Activated CD4-positive, alpha-beta T cell treated with anti-CD3 and anti-CD28 coated beads, Interleukin-2, amount 10 ng/mL, durations not matched to agents 24 days and 14 days (primary cell): Measurements from ENCODE around the gene PLCL1. TPM values are rescaled to one million over a fixed set of nuclear protein-coding genes. Genes with fewer than 3 reads are reported as not detected.

Experiments
- DNase-seq: peaks from one replicate; pipeline ENCODE4 v3.0.0; 2022
- H3K27ac Mint-ChIP-seq: one replicate; pipeline ENCODE4 v1.8.0; 2022; ENCODE audit warnings: mild to moderate bottlenecking, mixed read lengths
- H3K27me3 Mint-ChIP-seq: one replicate; pipeline ENCODE4 v1.8.0; 2022; ENCODE audit warnings: mixed read lengths
- H3K36me3 Mint-ChIP-seq: one replicate; pipeline ENCODE4 v1.8.0; 2022; ENCODE audit warnings: low read depth, mild to moderate bottlenecking, mixed read lengths
- H3K4me1 Mint-ChIP-seq: one replicate; pipeline ENCODE4 v1.8.0; 2021; ENCODE audit warnings: mixed read lengths
- H3K4me3 Mint-ChIP-seq: one replicate; pipeline ENCODE4 v1.8.0; 2022; ENCODE audit warnings: mild to moderate bottlenecking, moderate library complexity, mixed read lengths
- H3K9me3 Mint-ChIP-seq: one replicate; pipeline ENCODE4 v1.8.0; 2021; ENCODE audit warnings: mixed read lengths
- intact Hi-C: fragments of 100-400 bp; cut with micrococcal nuclease; formaldehyde crosslinking; loops from one replicate; pipeline ENCODE4 v1.15.1; 2023
- total RNA-seq: library from RNA; stranded (reverse); gene quantifications from 2 replicates; pipeline ENCODE4 v1.2.3, GENCODE V29; 2022

The PLCL1 gene
- total RNA-seq, 1 donor from 2014 or later, result 0.63 TPM

DNA sequence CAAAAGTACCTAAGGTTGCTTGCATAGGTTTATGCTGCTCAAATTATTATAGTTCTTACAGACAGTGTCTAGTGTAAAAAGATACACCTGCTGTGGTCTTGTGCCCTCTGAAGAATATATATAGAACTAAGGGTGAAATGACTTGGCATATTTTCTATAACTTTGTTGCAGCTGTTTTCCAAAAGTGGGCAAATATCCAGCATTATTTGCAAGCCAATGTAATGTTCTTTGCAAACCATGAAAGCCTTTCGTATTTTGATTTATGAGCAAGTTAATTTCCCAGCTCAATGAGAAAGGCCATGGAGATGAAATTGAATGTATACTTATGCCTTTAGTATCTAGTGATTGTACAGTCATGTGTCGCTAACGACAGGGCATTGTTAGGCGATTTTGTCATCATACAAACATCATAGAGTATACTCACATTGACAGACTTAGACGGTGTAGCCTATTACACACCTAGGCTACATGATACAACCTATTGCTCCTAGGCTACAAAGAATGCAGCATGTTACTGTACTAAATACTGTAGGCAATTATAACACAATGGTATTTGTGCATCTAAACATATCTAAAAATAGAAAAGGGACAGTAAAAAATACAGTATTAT is 116.3 kb downstream of the PLCL1 start:
- intact Hi-C loops, result no loop called here

DNA sequence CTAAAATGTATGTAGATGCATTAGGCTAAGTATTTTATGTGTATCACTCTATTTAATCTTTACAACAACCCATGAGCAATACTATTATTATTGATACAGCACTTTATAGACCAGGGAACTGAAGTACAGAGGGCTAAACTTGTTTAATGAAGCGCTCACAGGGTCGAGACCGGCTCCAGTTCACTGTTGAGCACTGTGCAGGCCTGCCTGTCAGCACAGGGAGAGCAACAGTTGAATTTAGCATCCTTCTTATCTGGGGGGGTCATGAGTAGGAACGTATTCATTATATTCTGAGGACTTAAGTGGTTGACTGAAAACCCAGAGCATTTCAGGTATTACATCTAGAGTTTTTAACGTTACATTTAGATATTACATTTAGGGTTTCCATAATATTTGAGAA is 120.1 kb downstream of the PLCL1 start:
- no peak for DNase-seq
- Mint-ChIP-seq H3K4me1 (peaks cover 1% of the 10 kb centered on the region), H3K4me3 (no peak overlapping the region), H3K36me3 (no peaks in the 10 kb centered on the region), H3K27me3 (no peaks in the 10 kb centered on the region), H3K9me3 (peaks cover 7% of the 10 kb centered on the region), H3K27ac (no peak overlapping the region)
- intact Hi-C loops, result no loop called here

More for the DNA sequence above, 116.3 kb downstream of the PLCL1 start:
- Mint-ChIP-seq H3K9me3 (peaks cover 9% of the 10 kb centered on the region), H3K4me1 (peaks cover 3% of the 10 kb centered on the region), H3K27ac (no peak overlapping the region), H3K4me3 (no peak overlapping the region), H3K27me3 (peaks cover 6% of the 10 kb centered on the region), H3K36me3 (no peaks in the 10 kb centered on the region)
- DNase-seq, result no peak

DNA sequence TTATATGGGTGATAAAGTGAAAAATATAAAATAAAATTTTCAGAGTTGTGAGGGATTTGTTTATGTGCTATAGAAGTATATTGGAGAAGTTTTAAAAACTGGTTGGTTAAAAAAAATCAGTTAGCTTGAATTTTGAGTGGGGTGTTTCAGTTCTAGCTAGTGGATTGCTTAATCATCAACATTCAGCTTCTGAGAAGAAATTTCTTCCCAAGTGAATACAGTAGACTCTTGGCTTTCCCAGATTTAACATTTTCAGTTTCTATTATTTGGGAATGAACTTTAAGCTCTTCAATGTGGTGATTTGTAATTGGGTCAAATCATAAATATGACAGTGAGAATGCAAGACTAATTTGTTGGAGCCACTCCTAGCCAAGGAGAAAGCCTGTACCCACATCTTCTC is 120.8 kb downstream of the PLCL1 start:
- no peaks in the 10 kb centered on the region for H3K4me1 Mint-ChIP-seq
- intact Hi-C loops, result no loop called here
- H3K27ac Mint-ChIP-seq, result no peak overlapping the region
- H3K9me3 Mint-ChIP-seq, result peaks cover 3% of the 10 kb centered on the region
- H3K36me3 Mint-ChIP-seq, result no peaks in the 10 kb centered on the region
- H3K4me3 Mint-ChIP-seq, result no peak overlapping the region
- H3K27me3 Mint-ChIP-seq, result no peaks in the 10 kb centered on the region
- DNase-seq, result no peak

DNA sequence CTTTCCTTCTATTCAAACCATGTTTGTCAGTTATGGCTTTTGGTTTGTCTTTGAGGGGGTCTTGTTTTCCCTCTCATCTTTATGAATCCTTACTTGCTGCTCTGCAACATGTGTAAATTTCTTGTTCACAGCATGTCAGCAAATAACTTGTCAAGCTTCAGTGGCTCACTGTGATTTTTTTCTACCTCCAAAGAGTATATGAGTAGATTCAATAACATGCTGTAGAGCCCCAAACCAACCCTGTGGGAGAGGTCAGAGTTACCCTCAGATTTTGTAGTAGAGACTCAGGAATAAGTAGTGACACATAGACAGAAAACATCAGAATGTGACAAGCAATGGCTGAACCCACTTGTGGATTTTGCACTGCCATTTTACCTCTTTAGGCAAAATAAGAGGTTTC is 121.6 kb downstream of the PLCL1 start:
- no peaks in the 10 kb centered on the region for H3K27me3 Mint-ChIP-seq
- H3K27ac Mint-ChIP-seq, result no peak overlapping the region
- H3K4me1 Mint-ChIP-seq, result no peaks in the 10 kb centered on the region
- H3K36me3 Mint-ChIP-seq, result no peaks in the 10 kb centered on the region
- no peak for DNase-seq
- intact Hi-C loops, result no loop called here
- no peak overlapping the region for H3K4me3 Mint-ChIP-seq
- H3K9me3 Mint-ChIP-seq, result peaks cover 3% of the 10 kb centered on the region

DNA sequence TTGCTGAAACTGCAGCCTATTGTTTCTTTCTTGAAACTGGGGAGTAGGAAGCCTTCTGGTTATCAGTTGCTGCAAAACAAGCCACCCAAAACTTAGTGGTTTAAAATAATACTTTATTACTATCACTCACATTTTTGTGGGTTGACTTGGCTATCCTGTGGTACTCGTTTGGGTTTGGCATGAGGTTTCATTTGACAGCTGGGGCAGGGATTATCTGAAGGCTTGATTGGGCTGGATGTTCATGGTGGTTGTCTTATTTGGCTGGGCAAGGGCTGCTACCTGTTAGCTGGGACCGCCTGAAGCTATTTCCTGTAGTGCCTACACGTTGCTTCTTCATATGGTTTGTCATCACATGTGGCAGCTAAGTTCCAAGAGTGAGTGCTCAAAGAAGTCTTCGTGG is 122.3 kb downstream of the PLCL1 start:
- no peak overlapping the region for H3K27ac Mint-ChIP-seq
- no peak overlapping the region for H3K4me3 Mint-ChIP-seq
- no peaks in the 10 kb centered on the region for H3K27me3 Mint-ChIP-seq
- no peaks in the 10 kb centered on the region for H3K4me1 Mint-ChIP-seq
- no peaks in the 10 kb centered on the region for H3K36me3 Mint-ChIP-seq
- no peak for DNase-seq
- peaks cover under 1% of the 10 kb centered on the region for H3K9me3 Mint-ChIP-seq
- intact Hi-C loops, result no loop called here

DNA sequence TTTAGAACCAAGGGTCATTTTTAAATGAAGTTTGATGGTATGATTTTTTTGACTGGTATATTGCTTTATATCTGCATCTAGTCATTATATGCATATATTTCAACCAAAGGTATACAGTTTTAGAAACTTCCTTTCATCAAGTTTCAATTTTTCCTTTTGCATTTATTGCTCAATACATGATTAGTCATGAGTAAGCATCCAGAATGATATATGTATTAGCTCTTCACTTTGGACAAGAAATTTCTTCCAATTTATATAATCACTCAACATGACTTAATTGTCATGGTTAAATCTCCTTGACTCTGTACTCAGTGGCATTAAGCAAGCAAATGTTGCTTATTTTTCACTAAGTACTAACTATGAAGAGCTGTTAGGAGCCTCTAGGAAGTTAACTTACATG is 123.6 kb downstream of the PLCL1 start:
- no peaks in the 10 kb centered on the region for H3K27me3 Mint-ChIP-seq
- intact Hi-C loops, result no loop called here
- peaks cover 4% of the 10 kb centered on the region for H3K4me1 Mint-ChIP-seq
- no peak for DNase-seq
- H3K27ac Mint-ChIP-seq, result no peak overlapping the region
- H3K4me3 Mint-ChIP-seq, result no peak overlapping the region
- no peaks in the 10 kb centered on the region for H3K36me3 Mint-ChIP-seq
- H3K9me3 Mint-ChIP-seq, result no peaks in the 10 kb centered on the region

DNA sequence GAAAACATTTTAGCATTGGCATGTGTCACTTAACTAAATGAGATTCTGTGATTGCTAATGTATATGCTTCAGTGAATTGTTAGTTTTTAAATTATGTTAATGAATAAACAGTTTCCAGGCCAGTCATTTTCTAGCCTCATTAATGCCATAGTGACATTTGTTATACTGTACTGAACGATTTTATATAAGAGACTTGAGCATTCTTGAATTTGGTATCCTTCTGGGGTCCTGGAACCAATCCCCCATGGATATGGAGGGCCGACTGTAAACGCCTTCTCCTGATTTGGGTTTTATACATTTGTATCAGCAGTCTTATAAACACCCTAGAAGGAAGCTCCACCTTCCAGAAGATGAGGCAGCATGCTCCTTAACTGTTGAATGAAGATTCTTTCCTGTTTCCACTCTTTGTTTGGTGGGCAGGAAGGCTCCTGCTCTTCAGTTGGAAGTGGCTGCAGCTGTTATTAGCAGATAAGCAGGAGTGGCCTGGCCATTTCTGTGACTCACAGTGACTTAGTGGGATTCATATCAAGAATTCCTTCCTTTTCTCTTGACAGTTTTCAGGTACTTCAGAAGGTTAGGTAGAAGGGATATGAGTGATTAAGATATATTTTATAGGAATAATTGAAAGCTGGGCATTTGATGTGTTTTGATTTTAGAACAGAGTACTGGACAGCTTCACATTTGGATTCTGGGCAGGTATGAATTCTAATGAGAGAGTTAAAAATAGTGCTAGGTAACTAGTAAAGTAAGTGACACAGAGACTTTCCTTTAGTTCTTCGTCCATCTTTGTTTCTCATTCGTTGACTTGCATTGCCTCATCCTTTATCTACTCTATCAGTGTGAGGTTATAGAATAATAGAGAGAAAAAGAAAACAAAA is 124.9 kb downstream of the PLCL1 start:
- no peak for DNase-seq
- no peaks in the 10 kb centered on the region for H3K9me3 Mint-ChIP-seq
- H3K4me3 Mint-ChIP-seq, result no peak overlapping the region
- intact Hi-C loops, result no loop called here
- H3K4me1 Mint-ChIP-seq, result peaks cover 7% of the 10 kb centered on the region
- H3K36me3 Mint-ChIP-seq, result no peaks in the 10 kb centered on the region
- no peak overlapping the region for H3K27ac Mint-ChIP-seq
- H3K27me3 Mint-ChIP-seq, result no peaks in the 10 kb centered on the region

DNA sequence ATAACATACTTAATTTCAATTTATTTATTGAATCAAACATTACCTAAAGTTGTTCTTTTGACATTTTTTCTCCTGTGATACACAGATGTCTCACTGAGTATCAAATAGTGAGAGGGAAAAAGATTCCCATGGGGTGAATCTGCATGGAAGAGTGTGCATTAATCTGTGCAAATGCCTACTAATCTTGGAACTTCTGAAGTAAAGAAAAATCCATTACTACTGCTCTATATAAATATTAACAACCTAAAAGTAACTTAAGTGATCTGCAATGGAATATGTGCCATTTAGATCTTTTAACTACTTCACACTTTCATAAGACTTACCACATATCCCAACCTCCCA is 125.5 kb downstream of the PLCL1 start:
- intact Hi-C loops, result no loop called here
- DNase-seq, result no peak
- Mint-ChIP-seq H3K27ac (no peak overlapping the region), H3K27me3 (no peaks in the 10 kb centered on the region), H3K9me3 (no peaks in the 10 kb centered on the region), H3K36me3 (no peaks in the 10 kb centered on the region), H3K4me1 (peaks cover 9% of the 10 kb centered on the region), H3K4me3 (no peak overlapping the region)

DNA sequence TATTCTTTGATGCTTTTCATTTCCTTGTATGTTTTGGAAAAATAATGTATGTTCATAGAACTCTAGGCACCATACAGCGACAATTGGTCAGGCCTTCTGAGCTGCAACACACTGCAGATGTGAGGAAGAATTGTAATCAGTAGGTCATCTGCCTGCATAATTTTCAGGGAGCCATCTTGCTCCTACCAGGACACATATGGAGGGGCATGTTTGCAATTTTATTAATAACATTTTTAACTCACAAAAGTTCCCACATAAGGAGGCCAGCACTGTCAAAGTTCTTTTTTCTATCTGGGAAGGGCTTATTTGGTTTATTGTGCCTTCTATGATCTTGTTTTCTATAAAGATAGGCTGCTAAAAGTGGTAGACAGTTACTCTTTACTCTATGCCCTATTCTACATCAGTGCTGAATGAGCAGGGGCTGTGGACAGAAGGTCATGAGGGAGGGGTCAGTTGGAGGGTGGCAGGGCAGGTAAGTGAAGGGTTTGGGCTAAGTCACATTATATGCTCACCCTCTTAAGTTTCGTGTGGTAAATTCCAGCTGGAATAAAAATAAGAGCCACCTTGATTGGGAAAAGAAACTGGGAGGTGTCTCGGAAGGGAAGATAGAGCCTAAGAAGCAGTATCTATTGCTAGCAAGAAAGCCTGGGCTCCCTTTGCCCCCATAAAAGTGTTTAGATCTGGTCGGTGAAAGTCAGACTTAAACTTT is 126.3 kb downstream of the PLCL1 start:
- Mint-ChIP-seq H3K4me3 (no peak overlapping the region), H3K9me3 (no peaks in the 10 kb centered on the region), H3K36me3 (no peaks in the 10 kb centered on the region), H3K4me1 (peaks cover 14% of the 10 kb centered on the region), H3K27me3 (no peaks in the 10 kb centered on the region), H3K27ac (no peak overlapping the region)
- no peak for DNase-seq
- intact Hi-C loops, result no loop called here

DNA sequence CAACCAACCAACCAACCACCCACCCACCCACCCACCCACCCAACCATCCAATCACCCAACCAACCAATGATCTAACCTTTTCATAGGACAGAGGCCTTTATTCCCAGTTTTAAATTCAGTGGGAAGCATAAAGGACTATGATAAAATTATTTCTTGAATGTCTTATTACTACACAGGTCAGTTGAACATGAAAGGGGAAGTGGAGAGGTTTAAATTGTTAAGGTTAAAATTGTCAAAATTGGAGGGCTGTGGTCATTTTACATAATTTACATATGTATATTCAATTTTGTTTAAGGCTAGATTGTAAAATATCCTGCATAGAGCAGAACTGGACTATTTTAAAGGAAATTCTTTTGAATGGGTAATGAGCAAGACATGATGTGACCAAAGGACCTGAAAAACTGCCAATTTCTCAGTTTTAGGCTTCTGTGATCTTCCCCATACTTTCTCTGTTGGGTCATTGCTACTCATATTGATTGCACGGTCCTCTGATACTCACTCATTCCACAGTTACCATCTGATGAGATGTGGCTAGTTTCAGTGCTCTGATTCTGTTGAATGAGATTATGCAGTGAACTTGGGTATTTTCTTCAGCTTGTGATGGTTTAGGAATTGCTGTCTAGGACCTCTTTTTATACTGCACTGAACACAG is 127.4 kb downstream of the PLCL1 start:
- intact Hi-C loops, result no loop called here
- H3K9me3 Mint-ChIP-seq, result no peaks in the 10 kb centered on the region
- no peak overlapping the region for H3K4me3 Mint-ChIP-seq
- H3K27ac Mint-ChIP-seq, result no peak overlapping the region
- no peak for DNase-seq
- peaks cover 14% of the 10 kb centered on the region for H3K4me1 Mint-ChIP-seq
- H3K27me3 Mint-ChIP-seq, result peaks cover 2% of the 10 kb centered on the region
- H3K36me3 Mint-ChIP-seq, result no peaks in the 10 kb centered on the region

DNA sequence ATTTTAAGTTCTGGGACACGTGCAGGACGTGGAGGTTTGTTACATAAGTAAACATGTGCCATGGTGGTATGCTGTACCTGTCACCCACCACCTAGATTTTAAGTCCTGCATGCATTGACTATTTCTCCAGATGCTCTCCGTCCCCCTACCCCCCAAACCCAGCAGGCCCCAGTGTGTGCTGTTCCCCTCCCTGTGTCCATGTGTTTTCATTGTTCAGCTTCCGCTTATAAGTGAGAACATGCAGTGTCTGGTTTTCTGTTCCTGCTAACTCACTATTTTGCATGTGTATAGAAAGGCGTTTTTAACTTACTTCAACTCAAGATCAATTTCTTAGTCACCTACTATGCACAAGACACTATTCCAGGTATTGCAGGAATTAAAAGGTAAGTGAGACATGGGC is 128.0 kb downstream of the PLCL1 start:
- no peak overlapping the region for H3K4me3 Mint-ChIP-seq
- no peaks in the 10 kb centered on the region for H3K9me3 Mint-ChIP-seq
- DNase-seq, result no peak
- peaks cover 3% of the 10 kb centered on the region for H3K27me3 Mint-ChIP-seq
- H3K27ac Mint-ChIP-seq, result no peak overlapping the region
- peaks cover 14% of the 10 kb centered on the region for H3K4me1 Mint-ChIP-seq
- H3K36me3 Mint-ChIP-seq, result no peaks in the 10 kb centered on the region
- intact Hi-C loops, result no loop called here

DNA sequence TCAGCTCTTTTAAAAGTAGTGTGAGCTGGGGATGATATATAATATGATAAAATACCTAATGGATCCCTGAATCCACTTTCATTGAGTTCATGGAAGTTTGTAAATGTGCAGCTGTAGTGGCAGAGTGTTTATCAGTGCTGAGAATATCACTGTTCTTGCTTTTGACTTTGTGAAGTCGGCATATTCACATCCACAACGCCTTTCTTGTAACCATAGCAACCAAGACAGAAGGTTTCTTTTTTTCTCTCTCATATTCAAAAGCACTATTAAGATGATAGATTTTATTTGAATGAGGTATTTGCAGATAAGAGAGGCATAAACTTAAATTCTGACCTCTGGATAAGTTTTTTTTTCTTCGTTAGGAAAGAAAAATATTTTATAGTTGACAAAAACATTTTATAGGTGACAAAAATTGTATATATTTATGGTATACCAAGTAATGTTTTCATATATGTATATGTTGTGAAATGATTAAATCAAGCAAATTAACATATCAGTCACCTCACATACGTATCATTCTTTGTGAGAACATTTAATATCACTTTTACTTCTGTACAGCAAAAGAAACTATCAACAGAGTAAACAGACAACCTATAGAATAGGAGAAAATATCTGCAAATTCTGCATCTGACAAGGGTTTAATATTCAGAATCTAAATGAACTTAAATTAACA is 130.0 kb downstream of the PLCL1 start:
- peaks cover 3% of the 10 kb centered on the region for H3K27me3 Mint-ChIP-seq
- DNase-seq, result no peak
- no peak overlapping the region for H3K27ac Mint-ChIP-seq
- H3K4me3 Mint-ChIP-seq, result peak overlapping the region; percentile 15
- peaks cover 14% of the 10 kb centered on the region for H3K4me1 Mint-ChIP-seq
- no peaks in the 10 kb centered on the region for H3K36me3 Mint-ChIP-seq
- intact Hi-C loops, result loop anchor here (2.0 kb wide), 2 partner anchors 46 to 70 kb away; no protein-coding TSS in a partner anchor
- no peaks in the 10 kb centered on the region for H3K9me3 Mint-ChIP-seq

DNA sequence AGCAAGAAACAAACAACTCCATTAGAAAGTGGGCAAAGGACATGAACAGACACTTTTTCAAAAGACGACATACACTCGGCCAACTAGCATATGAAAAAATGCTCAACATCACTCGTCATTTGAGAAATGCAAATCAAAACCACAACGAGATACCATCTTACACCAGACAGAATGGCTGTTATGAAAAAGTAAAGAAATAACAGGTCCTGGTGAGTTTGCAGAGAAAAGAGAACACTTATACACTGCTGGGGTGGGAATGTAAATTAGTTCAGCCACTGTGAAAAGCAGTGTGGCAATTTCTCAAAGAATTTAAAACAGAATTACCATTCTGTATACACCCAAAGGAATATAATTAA is 130.5 kb downstream of the PLCL1 start:
- H3K36me3 Mint-ChIP-seq, result no peaks in the 10 kb centered on the region
- peak; percentile 57 for DNase-seq
- peaks cover 14% of the 10 kb centered on the region for H3K4me1 Mint-ChIP-seq
- H3K27ac Mint-ChIP-seq, result no peak overlapping the region
- intact Hi-C loops, result loop anchor here (2.0 kb wide), 2 partner anchors 46 to 70 kb away; no protein-coding TSS in a partner anchor
- H3K27me3 Mint-ChIP-seq, result peaks cover 3% of the 10 kb centered on the region
- H3K4me3 Mint-ChIP-seq, result peak overlapping the region; percentile 15
- H3K9me3 Mint-ChIP-seq, result no peaks in the 10 kb centered on the region
